HepG2 (cell line): Measurements from ENCODE around the gene LMOD3. TPM values are rescaled to one million over a fixed set of nuclear protein-coding genes. Genes with fewer than 3 reads are reported as not detected.

Experiments
- ATAC-seq: fragments of 200-7000 bp; cut with Tn5 transposase; 3 replicates; pipeline ENCODE4 v1.9.1; 2020; ENCODE audit warnings: mild to moderate bottlenecking, moderate library complexity
- BruUV-seq: library from RNA; stranded (reverse); fragments of 400-500 nt; replicated peaks from 2 replicates; lab custom pipeline; 2021; lab: Mats Ljungman, UMichigan
- CTCF ChIA-PET: fragments of 300-600 bp; formaldehyde crosslinking; extraction: SDS; loops from one replicate; lab custom pipeline; 2021; ENCODE audit warnings: low total read pairs, inconsistent platforms, low intra/inter-chr PET ratio; lab: Yijun Ruan, JAX
- POLR2A ChIA-PET: fragments of 350-600 bp; sonication (Branson Sonifier 250); formaldehyde crosslinking; loops from one replicate; lab custom pipeline; 2020; ENCODE audit warnings: antibody characterized with exemption, inconsistent platforms; lab: Yijun Ruan, JAX
- DNase-seq: peaks from one replicate; pipeline ENCODE4 v3.0.0-alpha.2; 2015; ENCODE audit warnings: low spot score
- FAIRE-seq: peaks from 3 replicates; lab custom pipeline; 2011; peaks lifted over from hg19 to GRCh38; lab: Jason Lieb, UNC
- H2AFZ ChIP-seq: one replicate; pipeline ENCODE4 v1.6.1; 2011; ENCODE audit warnings: low read length, inconsistent platforms
- H3K27ac ChIP-seq: fragments of 300-600 bp; 3 replicates; pipeline ENCODE4 v1.8.0; 2011; ENCODE audit warnings: mixed run types, mild to moderate bottlenecking, mixed read lengths, low read length, inconsistent platforms; ENCODE audit not compliant: insufficient read depth; ENCODE audit errors: extremely low read length
- H3K27me3 ChIP-seq, 2 experiments: fragments of 200-600 bp in 1 of 2; 2 replicates in 1 of 2; 3 replicates in 1 of 2; pipeline versions ENCODE4 v1.6.0 to v1.8.0; 2011; ENCODE audit warnings: low read length in 2 of 2, mild to moderate bottlenecking in 2 of 2, moderate library complexity in 2 of 2, inconsistent platforms in 1 of 2; ENCODE audit not compliant: insufficient read depth in 2 of 2, control insufficient read depth in 1 of 2
- H3K36me3 ChIP-seq, 2 experiments: fragments of 200-600 bp in 1 of 2; replicated peaks in 1 of 2; 2 replicates in 1 of 2; 3 replicates in 1 of 2; pipeline versions ENCODE4 v1.5.1 to v1.8.0; 2011; ENCODE audit warnings: low read length in 2 of 2, inconsistent platforms in 1 of 2; ENCODE audit not compliant: insufficient read depth in 2 of 2, control insufficient read depth in 1 of 2
- H3K4me1 ChIP-seq: 2 replicates; pipeline ENCODE4 v1.5.1; 2012; ENCODE audit warnings: low read length, inconsistent platforms; ENCODE audit not compliant: insufficient read depth
- H3K4me2 ChIP-seq: 2 replicates; pipeline ENCODE4 v1.6.0; 2011; ENCODE audit warnings: low read depth, low read length, inconsistent platforms
- H3K4me3 ChIP-seq, 3 experiments: fragments of 200-600 bp in 1 of 3; sonication (generic), shearing (Covaris generic) in 1 of 3; replicated peaks in 1 of 3; 2 replicates each; pipeline ENCODE4 v1.5.1; 2011 to 2016; ENCODE audit warnings: low read length in 3 of 3, inconsistent platforms in 2 of 3, low read depth in 2 of 3, mild to moderate bottlenecking in 2 of 3, control low read depth in 1 of 3, mixed read lengths in 1 of 3; ENCODE audit not compliant: insufficient read depth in 1 of 3
- H3K79me2 ChIP-seq: one replicate; pipeline ENCODE4 v1.6.1; 2011; ENCODE audit warnings: low read length, inconsistent platforms; ENCODE audit not compliant: insufficient read depth
- H3K9ac ChIP-seq: 2 replicates; pipeline ENCODE4 v1.6.0; 2011; ENCODE audit warnings: mild to moderate bottlenecking, low read depth, low read length, inconsistent platforms; ENCODE audit not compliant: insufficient read depth
- H3K9me3 ChIP-seq: 2 replicates; pipeline ENCODE4 v1.5.1; 2012; ENCODE audit warnings: mild to moderate bottlenecking, low read length
- H4K20me1 ChIP-seq: 2 replicates; pipeline ENCODE4 v1.6.0; 2011; ENCODE audit warnings: inconsistent platforms, mild to moderate bottlenecking, low read length, moderate library complexity; ENCODE audit not compliant: insufficient read depth
- PITX1 ChIP-seq: sonication (generic); formaldehyde crosslinking; IDR thresholded peaks from 2 replicates; pipeline ENCODE4 v1.5.1; 2020; ENCODE audit warnings: mild to moderate bottlenecking, missing genetic modification reagents
- RAD51 ChIP-seq: fragments of 450-650 bp; IDR thresholded peaks from 2 replicates; pipeline ENCODE4 v1.6.1; 2016; ENCODE audit warnings: borderline replicate concordance
- ZFYVE20 ChIP-seq: sonication (generic); formaldehyde crosslinking; IDR thresholded peaks from 2 replicates; pipeline ENCODE4 v1.8.0; 2023; ENCODE audit warnings: low read depth, mild to moderate bottlenecking, moderate library complexity, missing genetic modification reagents, borderline replicate concordance
- ZNF292 ChIP-seq: sonication (generic); formaldehyde crosslinking; IDR thresholded peaks from 2 replicates; pipeline ENCODE4 v1.8.1; 2022; ENCODE audit warnings: mild to moderate bottlenecking, low read depth, missing genetic modification reagents, borderline replicate concordance
- ZNF329 ChIP-seq: sonication (generic); formaldehyde crosslinking; IDR thresholded peaks from 2 replicates; pipeline ENCODE4 v1.9.0; 2021; ENCODE audit warnings: low read depth, mild to moderate bottlenecking, missing genetic modification reagents
- WGBS: methylation state at CpG from one replicate; pipeline ENCODE4 v1.1.6; 2017; ENCODE audit warnings: low lambda C conversion rate; 5-methylcytosine and 5-hydroxymethylcytosine counted together
- in situ Hi-C: cut with HindIII; loops from 2 replicates; pipeline ENCODE4 v1.10.0; 2017; ENCODE audit warnings: low pct_unique_long_range_greater_than_20kb; ENCODE audit not compliant: extremely low pct_ligation_motif_present
- intact Hi-C: fragments of 100-400 bp; cut with micrococcal nuclease; formaldehyde crosslinking; loops from one replicate; pipeline ENCODE4 v1.10.0; 2022; ENCODE audit not compliant: unreplicated experiment
- polyA plus RNA-seq, 8 experiments: library from polyadenylated mRNA; depleted of rRNA in 3 of 8; stranded (reverse) in 7 of 8; unstranded in 1 of 8; fragments of >200 nt; fragmentation: Illumina TruSeq in 4 of 8; extraction: Trizol in 4 of 8; gene quantifications; 2 replicates each; pipeline versions ENCODE4 v1.2.1 to v1.2.3, GENCODE V29; 2011 to 2016; ENCODE audit warnings: low read depth in 4 of 8, missing spikeins in 1 of 8, mixed read lengths in 1 of 8; ENCODE audit not compliant: insufficient read depth in 1 of 8
- total RNA-seq, 5 experiments: library from RNA; depleted of rRNA; stranded (reverse); fragments of >200 nt; fragmentation: Illumina TruSeq; extraction: Trizol; gene quantifications; 2 replicates each; pipeline ENCODE4 v1.2.3, GENCODE V29; 2016; ENCODE audit warnings: low read depth in 1 of 5
- TF ChIP-seq, protein P1 (sequence below): sonication (generic); formaldehyde crosslinking; IDR thresholded peaks from 2 replicates; pipeline ENCODE4 v1.4.0; 2020; ENCODE audit warnings: missing genetic modification reagents

The LMOD3 gene
- total and polyA plus RNA-seq, 2 of the 13 experiments (the other 11 are each of a cell fraction or from before 2014, with no cell fraction given): not detected

DNA sequence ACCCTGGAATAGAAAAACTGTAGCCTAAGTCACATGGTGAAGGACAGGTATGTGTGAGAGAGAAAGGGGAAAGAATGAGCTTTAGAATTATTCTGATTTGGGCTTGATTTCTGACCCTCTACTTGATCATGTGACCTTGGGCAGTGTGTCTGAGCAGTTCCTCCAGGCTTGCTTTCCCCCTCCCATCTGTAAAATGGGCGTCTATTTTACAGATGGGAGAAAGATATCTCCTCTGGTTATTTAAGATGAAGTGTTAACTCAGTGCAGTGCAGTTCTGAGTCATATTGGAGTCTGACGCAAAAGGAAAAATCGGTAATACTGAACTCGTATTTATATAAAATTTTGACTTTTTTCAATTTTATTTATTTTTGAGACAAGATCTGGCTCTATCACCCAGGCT, 38.1 kb upstream of the LMOD3 start:
- no peak for ATAC-seq
- no peak overlapping the region for H2AFZ ChIP-seq
- no peaks in the 10 kb centered on the region for H3K79me2 ChIP-seq
- intact Hi-C loops: loop anchor here (5.0 kb wide), 2 partner anchors 87 to 267 kb away; no protein-coding TSS in a partner anchor
- no peak for DNase-seq
- H3K4me1 ChIP-seq: no peaks in the 10 kb centered on the region
- WGBS: 32% methylated on average over 4 of the region's 4 CpGs
- no peak overlapping the region for H3K27ac ChIP-seq
- BruUV-seq: no TSS peak
- no peak for FAIRE-seq
- no peaks in the 10 kb centered on the region for H4K20me1 ChIP-seq
- no peaks in the 10 kb centered on the region for H3K36me3 ChIP-seq
- TF ChIP-seq RAD51 (no peak), ZFYVE20 (CRISPR knock-in tag) (no peak), ZNF292 (CRISPR knock-in tag) (no peak), PITX1 (CRISPR knock-in tag) (no peak), ZNF329 (CRISPR knock-in tag) (no peak)
- TF ChIP-seq, protein P1, sequence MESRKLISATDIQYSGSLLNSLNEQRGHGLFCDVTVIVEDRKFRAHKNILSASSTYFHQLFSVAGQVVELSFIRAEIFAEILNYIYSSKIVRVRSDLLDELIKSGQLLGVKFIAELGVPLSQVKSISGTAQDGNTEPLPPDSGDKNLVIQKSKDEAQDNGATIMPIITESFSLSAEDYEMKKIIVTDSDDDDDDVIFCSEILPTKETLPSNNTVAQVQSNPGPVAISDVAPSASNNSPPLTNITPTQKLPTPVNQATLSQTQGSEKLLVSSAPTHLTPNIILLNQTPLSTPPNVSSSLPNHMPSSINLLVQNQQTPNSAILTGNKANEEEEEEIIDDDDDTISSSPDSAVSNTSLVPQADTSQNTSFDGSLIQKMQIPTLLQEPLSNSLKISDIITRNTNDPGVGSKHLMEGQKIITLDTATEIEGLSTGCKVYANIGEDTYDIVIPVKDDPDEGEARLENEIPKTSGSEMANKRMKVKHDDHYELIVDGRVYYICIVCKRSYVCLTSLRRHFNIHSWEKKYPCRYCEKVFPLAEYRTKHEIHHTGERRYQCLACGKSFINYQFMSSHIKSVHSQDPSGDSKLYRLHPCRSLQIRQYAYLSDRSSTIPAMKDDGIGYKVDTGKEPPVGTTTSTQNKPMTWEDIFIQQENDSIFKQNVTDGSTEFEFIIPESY: no peak
- H3K9me3 ChIP-seq: no peaks in the 10 kb centered on the region
- H3K4me2 ChIP-seq: no peak overlapping the region
- ChIA-PET CTCF (interaction anchor here (1.0 to 3.4 kb wide), 4 partner anchors 146 to 511 kb away, joined by 3 to 52 read pairs (median 10); no protein-coding TSS in a partner anchor), POLR2A (no interaction called here)
- 0 out of 5 replicates have a peak, but pooled peaks cover 0 to 2% of the 10 kb centered on the region in 2 experiments for H3K27me3 ChIP-seq
- no peak overlapping the region for H3K9ac ChIP-seq
- H3K4me3 ChIP-seq: no peak overlapping the region
- in situ Hi-C loops: loop anchor here (5.0 to 25.0 kb wide), 2 partner anchors 147 to 252 kb away; no protein-coding TSS in a partner anchor
